ENCODE data around the gene KBTBD12.

DNA sequence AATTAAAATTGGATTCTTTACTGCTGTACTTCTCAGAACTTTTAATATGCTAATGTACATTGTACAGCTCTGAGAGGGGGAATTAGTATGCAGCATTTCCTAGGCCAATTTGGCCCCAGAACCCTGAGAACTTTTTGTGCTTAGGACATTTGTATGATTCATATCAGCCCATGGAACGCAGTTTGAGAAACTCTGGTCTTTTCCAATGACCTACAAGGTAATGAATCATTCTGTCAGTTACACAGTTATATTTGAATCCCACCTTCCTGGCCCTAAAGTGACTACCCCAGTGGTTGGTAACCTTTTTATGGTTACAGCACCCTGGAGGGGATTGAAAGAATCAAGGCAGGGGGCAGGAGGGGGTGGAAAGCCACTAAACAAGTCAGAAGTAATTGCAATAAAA lies 25.6 kb upstream of the KBTBD12 start:
- TF ChIP-seq POLR2A (IDR thresholded peaks at IDR 0.05; ENCODE audit: low read depth, low read length) (no peak), POLR2AphosphoS5 (IDR thresholded peaks at IDR 0.05; ENCODE audit: low read depth, low read length) (no peak), TAF1 (IDR thresholded peaks at IDR 0.05; ENCODE audit: borderline replicate concordance, low read depth, low read length) (no peak)

Measured in GM12892 (cell line).